Hepatocyte (in vitro differentiated cells): ENCODE results near the gene SRPRB. TPM values are rescaled to one million over a fixed set of nuclear protein-coding genes. Genes with fewer than 3 reads are reported as not detected.

Source experiments
- DNase-seq: peaks from one replicate; pipeline ENCODE4 v3.0.0-alpha.2; 2016; ENCODE audit warnings: low spot score
- H2AFZ ChIP-seq: fragments of 200-600 bp; sonication (generic); 2 replicates; pipeline ENCODE4 v1.6.0; 2016; ENCODE audit warnings: antibody characterized with exemption, mild to moderate bottlenecking
- H3K27ac ChIP-seq: fragments of 200-600 bp; sonication (generic); 2 replicates; pipeline ENCODE4 v1.5.1; 2016; ENCODE audit warnings: mild to moderate bottlenecking
- H3K27me3 ChIP-seq: fragments of 200-600 bp; sonication (generic); 2 replicates; pipeline ENCODE4 v1.6.1; 2016
- H3K36me3 ChIP-seq: fragments of 200-600 bp; sonication (generic); replicated peaks from 2 replicates; pipeline ENCODE4 v1.5.1; 2016; ENCODE audit warnings: low read depth; ENCODE audit not compliant: insufficient read depth
- H3K4me1 ChIP-seq: fragments of 200-600 bp; sonication (generic); 2 replicates; pipeline ENCODE4 v1.5.1; 2016; ENCODE audit warnings: mild to moderate bottlenecking, moderate library complexity; ENCODE audit not compliant: insufficient read depth
- H3K4me2 ChIP-seq: fragments of 200-600 bp; sonication (generic); 2 replicates; pipeline ENCODE4 v1.6.0; 2016
- H3K4me3 ChIP-seq: fragments of 200-600 bp; sonication (generic); 2 replicates; pipeline ENCODE4 v1.5.1; 2016; ENCODE audit warnings: mild to moderate bottlenecking
- H3K79me2 ChIP-seq: fragments of 200-600 bp; sonication (generic); 2 replicates; pipeline ENCODE4 v1.6.0; 2017; ENCODE audit warnings: mild to moderate bottlenecking
- H3K9me2 ChIP-seq: fragments of 200-600 bp; sonication (generic); replicated peaks from 2 replicates; pipeline ENCODE4 v1.6.0; 2017; ENCODE audit warnings: mild to moderate bottlenecking; ENCODE audit not compliant: insufficient read depth
- H3K9me3 ChIP-seq: fragments of 200-600 bp; sonication (generic); 2 replicates; pipeline ENCODE4 v1.5.1; 2016; ENCODE audit warnings: low read depth, mild to moderate bottlenecking
- H4K20me1 ChIP-seq: fragments of 200-600 bp; sonication (generic); 2 replicates; pipeline ENCODE4 v1.6.0; 2016; ENCODE audit warnings: mild to moderate bottlenecking; ENCODE audit not compliant: insufficient read depth, poor library complexity, severe bottlenecking
- CTCF ChIP-seq: fragments of 200-600 bp; sonication (generic); IDR thresholded peaks from 2 replicates; pipeline ENCODE4 v1.5.1; 2016; ENCODE audit warnings: antibody characterized with exemption, mild to moderate bottlenecking; ENCODE audit not compliant: poor library complexity
- EZH2 ChIP-seq: fragments of 200-600 bp; sonication (generic); IDR thresholded peaks from 2 replicates; pipeline ENCODE4 v1.6.1; 2016; ENCODE audit warnings: antibody characterized with exemption, mild to moderate bottlenecking, borderline replicate concordance
- EZH2phosphoT487 ChIP-seq: fragments of 200-600 bp; sonication (generic); IDR thresholded peaks from one replicate; pipeline ENCODE4 v1.6.1; 2018; ENCODE audit warnings: antibody characterized with exemption, mild to moderate bottlenecking, low read depth, moderate library complexity; ENCODE audit not compliant: unreplicated experiment, severe bottlenecking
- WGBS: methylation state at CpG from one replicate; pipeline ENCODE4 v1.1.6; 2016; ENCODE audit warnings: low lambda C conversion rate; ENCODE audit errors: missing lambda C conversion rate; 5-methylcytosine and 5-hydroxymethylcytosine counted together
- polyA plus RNA-seq: library from polyadenylated mRNA; unstranded; fragments of >200 nt; fragmentation: Nextera tagmentation; extraction: Ambion mirVana; gene quantifications from 2 replicates; pipeline ENCODE4 v1.2.1, GENCODE V29; 2016
- total RNA-seq: library from RNA; depleted of rRNA; stranded (reverse); fragments of >200 nt; gene quantifications from 2 replicates; pipeline ENCODE4 v1.2.3, GENCODE V29; 2014

Gene SRPRB
- total and polyA plus RNA-seq, 2 experiments from 2014 or later = 94.4 to 129 TPM

GRCh38 chr3:133760916-133761315, 44.7 kb upstream of the SRPRB start:
- WGBS = 86% methylated on average over 2 of the region's 2 CpGs
- TF ChIP-seq EZH2 = no peak
- no peak for TF ChIP-seq EZH2phosphoT487
- no peaks in the 10 kb centered on the region for H3K9me3 ChIP-seq
- no peak overlapping the region for H2AFZ ChIP-seq
- no peaks in the 10 kb centered on the region for H3K79me2 ChIP-seq
- no peaks in the 10 kb centered on the region for H4K20me1 ChIP-seq
- H3K27me3 ChIP-seq = peaks cover 4% of the 10 kb centered on the region
- no peak overlapping the region for H3K4me3 ChIP-seq
- no peaks in the 10 kb centered on the region for H3K4me1 ChIP-seq
- H3K9me2 ChIP-seq = no peaks in the 10 kb centered on the region
- H3K36me3 ChIP-seq = no peaks in the 10 kb centered on the region
- DNase-seq = no peak
- H3K27ac ChIP-seq = no peak overlapping the region
- no peak overlapping the region for H3K4me2 ChIP-seq

- WGBS = 80% methylated on average over 6 of the region's 6 CpGs
- H3K79me2 ChIP-seq = no peaks in the 10 kb centered on the region
- TF ChIP-seq CTCF = no peak
- TF ChIP-seq EZH2phosphoT487 = no peak
- no peak for TF ChIP-seq EZH2
- no peaks in the 10 kb centered on the region for H3K36me3 ChIP-seq
- H3K4me3 ChIP-seq = no peak overlapping the region
- peaks cover 4% of the 10 kb centered on the region for H3K27me3 ChIP-seq
- no peaks in the 10 kb centered on the region for H3K9me3 ChIP-seq
- H3K9me2 ChIP-seq = no peaks in the 10 kb centered on the region
- no peak overlapping the region for H3K4me2 ChIP-seq
- H4K20me1 ChIP-seq = no peaks in the 10 kb centered on the region
- no peak for DNase-seq
- no peak overlapping the region for H3K27ac ChIP-seq
- no peak overlapping the region for H2AFZ ChIP-seq
- H3K4me1 ChIP-seq = no peaks in the 10 kb centered on the region
Observed at GRCh38 chr3:133761605-133762484, 43.8 kb upstream of the SRPRB start.

GRCh38 chr3:133762539-133762938, 43.1 kb upstream of the SRPRB start:
- Histone ChIP-seq H3K9me2 (no peaks in the 10 kb centered on the region), H3K27ac (no peak overlapping the region), H3K4me3 (no peak overlapping the region), H3K4me2 (no peak overlapping the region), H3K4me1 (no peaks in the 10 kb centered on the region), H3K27me3 (peaks cover 4% of the 10 kb centered on the region), H4K20me1 (no peaks in the 10 kb centered on the region), H3K36me3 (no peaks in the 10 kb centered on the region), H3K79me2 (no peaks in the 10 kb centered on the region), H2AFZ (no peak overlapping the region), H3K9me3 (no peaks in the 10 kb centered on the region)
- WGBS = 84% methylated on average over 3 of the region's 3 CpGs
- no peak for DNase-seq
- no peak for TF ChIP-seq CTCF
- no peak for TF ChIP-seq EZH2phosphoT487
- no peak for TF ChIP-seq EZH2

- no peaks in the 10 kb centered on the region for H4K20me1 ChIP-seq
- TF ChIP-seq EZH2 (no peak), EZH2phosphoT487 (no peak), CTCF (no peak)
- no peaks in the 10 kb centered on the region for H3K9me3 ChIP-seq
- H3K79me2 ChIP-seq = no peaks in the 10 kb centered on the region
- no peaks in the 10 kb centered on the region for H3K36me3 ChIP-seq
- H3K4me3 ChIP-seq = no peak overlapping the region
- no peaks in the 10 kb centered on the region for H3K9me2 ChIP-seq
- H3K27me3 ChIP-seq = peaks cover 4% of the 10 kb centered on the region
- no peaks in the 10 kb centered on the region for H3K4me1 ChIP-seq
- H3K27ac ChIP-seq = no peak overlapping the region
- H3K4me2 ChIP-seq = no peak overlapping the region
- no peak overlapping the region for H2AFZ ChIP-seq
- WGBS = 83% methylated on average over 6 of the region's 6 CpGs
- DNase-seq = peak; percentile 25
Observed at GRCh38 chr3:133763797-133764683, 41.6 kb upstream of the SRPRB start.
